H1 (cell line): Measurements from ENCODE around the gene SLC17A4. TPM values are rescaled to one million over a fixed set of nuclear protein-coding genes. Genes with fewer than 3 reads are reported as not detected.

Experiments
- CTCF ChIA-PET: fragments of 300-600 bp; sonication (Branson Sonifier 250); formaldehyde crosslinking; loops from one replicate; lab custom pipeline; 2021; ENCODE audit not compliant: partially characterized antibody; lab: Charles Lee
- POLR2A ChIA-PET: fragments of 300-600 bp; sonication (Branson Sonifier 250); formaldehyde crosslinking; loops from one replicate; lab custom pipeline; 2021; ENCODE audit warnings: inconsistent platforms; ENCODE audit not compliant: partially characterized antibody; lab: Charles Lee
- DNase-seq, 2 experiments: peaks; one replicate each; pipeline versions ENCODE4 v3.0.0 to v3.0.0-alpha.2; 2010 to 2022; ENCODE audit warnings: low spot score in 2 of 2, low read depth in 1 of 2, mixed read lengths in 1 of 2
- FAIRE-seq: peaks from 2 replicates; lab custom pipeline; 2011; peaks lifted over from hg19 to GRCh38; lab: Jason Lieb, UNC
- H2AFZ ChIP-seq: 2 replicates; pipeline ENCODE4 v1.8.1; 2012; ENCODE audit warnings: low read length, inconsistent platforms
- H2AK5ac ChIP-seq: 2 replicates; pipeline ENCODE4 v1.6.1; 2013; ENCODE audit warnings: low read depth, low read length
- H2BK120ac ChIP-seq: replicated peaks from 2 replicates; pipeline ENCODE3; 2013; ENCODE audit warnings: low read depth, low read length, inconsistent platforms
- H2BK12ac ChIP-seq: 2 replicates; pipeline ENCODE4 v1.6.1; 2013; ENCODE audit warnings: low read depth, low read length
- H2BK15ac ChIP-seq: 2 replicates; pipeline ENCODE4 v1.6.1; 2013; ENCODE audit warnings: low read length
- H2BK20ac ChIP-seq: 2 replicates; pipeline ENCODE4 v1.6.1; 2013; ENCODE audit warnings: low read length
- H2BK5ac ChIP-seq: 2 replicates; pipeline ENCODE4 v1.6.1; 2013; ENCODE audit warnings: low read depth, low read length
- H3K14ac ChIP-seq: 2 replicates; pipeline ENCODE4 v1.6.1; 2013; ENCODE audit warnings: inconsistent platforms; ENCODE audit not compliant: insufficient read length
- H3K18ac ChIP-seq: 2 replicates; pipeline ENCODE4 v1.6.1; 2013; ENCODE audit warnings: low read length; ENCODE audit errors: extremely low read depth
- H3K23ac ChIP-seq: 2 replicates; pipeline ENCODE4 v1.6.1; 2013; ENCODE audit warnings: inconsistent platforms; ENCODE audit not compliant: insufficient read length
- H3K23me2 ChIP-seq: 2 replicates; pipeline ENCODE4 v1.6.1; 2013; ENCODE audit warnings: low read depth, low read length
- H3K27ac ChIP-seq: 2 replicates; pipeline ENCODE4 v1.6.1; 2011; ENCODE audit warnings: low read depth, low read length, inconsistent platforms
- H3K27me3 ChIP-seq, 4 experiments: replicated peaks in 1 of 4; 1 replicate in 1 of 4; 2 replicates in 3 of 4; pipeline versions ENCODE4 v1.6.1 to v1.8.1; 2011 to 2013; ENCODE audit warnings: low read length in 3 of 4, mild to moderate bottlenecking in 3 of 4, inconsistent platforms in 2 of 4, mixed read lengths in 2 of 4, moderate library complexity in 1 of 4; ENCODE audit not compliant: control insufficient read depth in 3 of 4, insufficient read depth in 3 of 4; ENCODE audit errors: extremely low read depth in 1 of 4
- H3K36me3 ChIP-seq, 4 experiments: 2 replicates each; pipeline versions ENCODE4 v1.6.1 to v1.8.1; 2011 to 2013; ENCODE audit warnings: mild to moderate bottlenecking in 4 of 4, low read length in 3 of 4, moderate library complexity in 2 of 4, control low read depth in 1 of 4, inconsistent platforms in 1 of 4; ENCODE audit not compliant: insufficient read depth in 4 of 4, control insufficient read depth in 2 of 4
- H3K4ac ChIP-seq: replicated peaks from 2 replicates; pipeline ENCODE3; 2013; ENCODE audit warnings: low read length, low read depth, mixed read lengths, inconsistent platforms; ENCODE audit not compliant: insufficient read length
- H3K4me1 ChIP-seq, 4 experiments: replicated peaks in 1 of 4; 1 replicate in 1 of 4; 2 replicates in 3 of 4; pipeline versions ENCODE4 v1.6.1 to v1.8.1; 2011 to 2013; ENCODE audit warnings: low read length in 3 of 4, inconsistent platforms in 2 of 4, mixed read lengths in 1 of 4; ENCODE audit not compliant: insufficient read depth in 4 of 4, control insufficient read depth in 3 of 4
- H3K4me2 ChIP-seq, 2 experiments: 2 replicates each; pipeline versions ENCODE4 v1.6.1 to v1.8.1; 2011 to 2013; ENCODE audit warnings: low read depth in 2 of 2, low read length in 2 of 2, control low read depth in 1 of 2, inconsistent platforms in 1 of 2, mild to moderate bottlenecking in 1 of 2; ENCODE audit not compliant: insufficient read depth in 1 of 2
- H3K4me3 ChIP-seq, 4 experiments: fragments of 200-600, 300-600 bp in 1 of 4; sonication (generic), shearing (Covaris generic), sonication (Bioruptor Twin) in 1 of 4; 2 replicates each; pipeline versions ENCODE4 v1.5.1 to v1.8.1; 2011 to 2016; ENCODE audit warnings: low read length in 4 of 4, low read depth in 3 of 4, control low read depth in 2 of 4, inconsistent platforms in 2 of 4, mild to moderate bottlenecking in 2 of 4, mixed read lengths in 1 of 4, moderate library complexity in 1 of 4; ENCODE audit not compliant: insufficient read depth in 2 of 4; ENCODE audit errors: extremely low read depth in 1 of 4
- H3K56ac ChIP-seq: replicated peaks from 2 replicates; pipeline ENCODE3; 2013; ENCODE audit warnings: low read depth, mild to moderate bottlenecking, mixed read lengths, low read length, inconsistent platforms; ENCODE audit not compliant: insufficient read length
- H3K79me1 ChIP-seq: 2 replicates; pipeline ENCODE4 v1.6.1; 2013; ENCODE audit warnings: low read depth, low read length, control low read depth
- H3K79me2 ChIP-seq, 2 experiments: 2 replicates each; pipeline versions ENCODE4 v1.6.1 to v1.8.1; 2012 to 2013; ENCODE audit warnings: low read length in 2 of 2, mild to moderate bottlenecking in 2 of 2, inconsistent platforms in 1 of 2; ENCODE audit not compliant: insufficient read depth in 2 of 2, control insufficient read depth in 1 of 2
- H3K9ac ChIP-seq, 4 experiments: replicated peaks in 1 of 4; 1 replicate in 1 of 4; 2 replicates in 3 of 4; pipeline versions ENCODE4 v1.6.1 to v1.8.1; 2011 to 2013; ENCODE audit warnings: low read depth in 3 of 4, low read length in 3 of 4, control low read depth in 2 of 4, mild to moderate bottlenecking in 2 of 4, moderate library complexity in 2 of 4, inconsistent platforms in 1 of 4; ENCODE audit errors: extremely low read depth in 1 of 4
- H3K9me3 ChIP-seq, 2 experiments: 2 replicates each; pipeline versions ENCODE4 v1.6.1 to v1.8.1; 2012 to 2013; ENCODE audit warnings: mild to moderate bottlenecking in 2 of 2, moderate library complexity in 2 of 2, control low read depth in 1 of 2, inconsistent platforms in 1 of 2, low read depth in 1 of 2, low read length in 1 of 2, mixed read lengths in 1 of 2; ENCODE audit not compliant: insufficient read depth in 2 of 2
- H4K20me1 ChIP-seq, 2 experiments: replicated peaks in 1 of 2; 2 replicates each; pipeline versions ENCODE3 to v1.8.1; 2011 to 2013; ENCODE audit warnings: inconsistent platforms in 2 of 2, low read length in 2 of 2, mild to moderate bottlenecking in 1 of 2; ENCODE audit not compliant: insufficient read depth in 2 of 2, control insufficient read depth in 1 of 2
- H4K5ac ChIP-seq: 2 replicates; pipeline ENCODE4 v1.6.1; 2013; ENCODE audit warnings: low read length, low read depth, mixed read lengths, inconsistent platforms; ENCODE audit not compliant: insufficient read length
- H4K8ac ChIP-seq: 2 replicates; pipeline ENCODE4 v1.8.0; 2013; ENCODE audit warnings: mild to moderate bottlenecking, moderate library complexity, low read length, inconsistent platforms; ENCODE audit not compliant: insufficient read depth; ENCODE audit errors: extremely low read depth
- H4K91ac ChIP-seq: replicated peaks from 2 replicates; pipeline ENCODE3; 2013; ENCODE audit warnings: low read length, mixed read lengths, inconsistent platforms; ENCODE audit not compliant: insufficient read length
- CBX8 ChIP-seq: fragments of 300-800, 300-1000 bp; sonication (generic); IDR thresholded peaks from 2 replicates; pipeline ENCODE4 v1.7.1; 2016; ENCODE audit warnings: low read depth, low read length, borderline replicate concordance
- CTBP2 ChIP-seq: IDR thresholded peaks from 2 replicates; pipeline ENCODE4 v1.7.0; 2011; ENCODE audit warnings: borderline replicate concordance, mild to moderate bottlenecking, moderate library complexity, mixed read lengths, low read length; ENCODE audit not compliant: insufficient read depth, insufficient read length
- EP300 ChIP-seq, 2 experiments: IDR thresholded peaks; 1 replicate in 1 of 2; 2 replicates in 1 of 2; pipeline ENCODE4 v1.6.1; 2011 to 2012; ENCODE audit warnings: low read depth in 2 of 2, low read length in 2 of 2, mild to moderate bottlenecking in 2 of 2, borderline replicate concordance in 1 of 2, inconsistent platforms in 1 of 2, moderate library complexity in 1 of 2
- KDM4A ChIP-seq: IDR thresholded peaks from one replicate; pipeline ENCODE4 v1.7.1; 2012; ENCODE audit warnings: low read depth, mild to moderate bottlenecking, moderate library complexity, low read length, inconsistent platforms; ENCODE audit not compliant: severe bottlenecking
- TAF1 ChIP-seq: IDR thresholded peaks from 2 replicates; pipeline ENCODE4 v1.6.1; 2011; ENCODE audit warnings: mild to moderate bottlenecking, low read depth, low read length
- WGBS, 2 experiments: shearing (Covaris generic) in 1 of 2; methylation state at CpG; one replicate each; pipeline versions ENCODE4 v1.1.6 to v1.1.7; 2013 to 2015; ENCODE audit warnings: low lambda C conversion rate in 2 of 2, mixed read lengths in 2 of 2, inconsistent platforms in 1 of 2, low coverage in 1 of 2, missing lambda C conversion rate in 1 of 2; ENCODE audit not compliant: insufficient replicate concordance in 2 of 2, insufficient coverage in 1 of 2, insufficient read length in 1 of 2; ENCODE audit errors: extremely low coverage in 1 of 2, missing lambda C conversion rate in 1 of 2; 5-methylcytosine and 5-hydroxymethylcytosine counted together
- polyA plus RNA-seq, 7 experiments: library from polyadenylated mRNA; depleted of rRNA in 3 of 7; stranded (reverse) in 5 of 7; unstranded in 2 of 7; fragments of >200 nt in 5 of 7; fragments of 200-250 nt in 2 of 7; gene quantifications; 1 replicate in 5 of 7; 2 replicates in 1 of 7; 4 replicates in 1 of 7; pipeline versions ENCODE4 v1.2.1 to v1.2.3, GENCODE V29; 2011 to 2013; ENCODE audit warnings: missing spikeins in 2 of 7, mixed read lengths in 2 of 7
- total RNA-seq: library from RNA; stranded (reverse); fragmentation: NEBNext Ultra II Directional; extraction: Animal tissue kit (Norgen Biotek cat#: 25700); gene quantifications from 2 replicates; pipeline ENCODE4 v1.2.1, GENCODE V29; 2021

The SLC17A4 gene
- total and polyA plus RNA-seq, 2 of the 8 experiments (the other 6 are each of a cell fraction or from before 2014, with no cell fraction given): not detected

DNA sequence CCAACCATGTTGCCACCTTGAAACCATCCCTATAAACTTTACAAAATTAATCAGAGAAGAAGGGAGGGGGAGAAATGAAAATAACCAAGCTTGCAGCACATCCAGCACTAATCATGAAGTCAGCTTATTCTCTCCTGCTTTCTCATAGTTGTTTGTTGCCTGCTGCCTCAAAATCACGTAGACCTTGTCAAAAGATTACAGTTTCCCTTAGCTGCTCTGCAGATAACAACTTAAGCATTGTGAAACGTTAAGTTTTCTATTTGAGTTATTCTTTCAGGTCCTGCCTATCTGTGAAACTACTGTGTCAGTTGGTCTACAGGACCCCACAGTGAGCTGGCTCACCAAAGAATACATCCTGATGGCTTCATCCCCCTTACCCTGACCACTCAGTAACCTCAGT lies 32.9 kb downstream of the SLC17A4 start:
- no peak overlapping the region for H3K4me2 ChIP-seq
- no peak overlapping the region for H2AK5ac ChIP-seq
- no peak overlapping the region for H3K14ac ChIP-seq
- H3K23ac ChIP-seq: no peak overlapping the region
- H3K9me3 ChIP-seq: no peaks in the 10 kb centered on the region
- no peaks in the 10 kb centered on the region for H3K79me2 ChIP-seq
- H3K27ac ChIP-seq: no peak overlapping the region
- no peaks in the 10 kb centered on the region for H3K4me1 ChIP-seq
- H3K27me3 ChIP-seq: peaks cover 0 to 1% (median 0%) of the 10 kb centered on the region in 4 experiments; a peak in 1 of 7 replicates
- DNase-seq: no peak
- no peak overlapping the region for H3K18ac ChIP-seq
- no peak overlapping the region for H2BK15ac ChIP-seq
- FAIRE-seq: no peak
- H4K20me1 ChIP-seq: no peaks in the 10 kb centered on the region
- no peak overlapping the region for H4K91ac ChIP-seq
- H2AFZ ChIP-seq: no peak overlapping the region
- ChIA-PET CTCF (interaction anchor here (0.6 to 3.2 kb wide), 20 partner anchors 13 to 210 kb away, joined by 3 to 19 read pairs (median 6); partner anchors contain the start of gene SLC17A1), POLR2A (no interaction called here)
- no peak overlapping the region for H2BK5ac ChIP-seq
- no peak overlapping the region for H4K8ac ChIP-seq
- no peak overlapping the region for H3K9ac ChIP-seq
- WGBS, 2 experiments: 80% methylated on average over 2 of the region's 2 CpGs; no CpG with 5 or more reads in 1 of the 2 experiments
- no peaks in the 10 kb centered on the region for H3K36me3 ChIP-seq
- H3K56ac ChIP-seq: no peak overlapping the region
- H3K4me3 ChIP-seq: no peak overlapping the region
- H3K23me2 ChIP-seq: no peaks in the 10 kb centered on the region
- H3K79me1 ChIP-seq: no peaks in the 10 kb centered on the region
- H3K4ac ChIP-seq: no peak overlapping the region
- no peak overlapping the region for H2BK12ac ChIP-seq
- no peak overlapping the region for H2BK20ac ChIP-seq
- no peak overlapping the region for H2BK120ac ChIP-seq
- no peak overlapping the region for H4K5ac ChIP-seq
- TF ChIP-seq EP300 (IDR thresholded peaks at IDR 0.05; ENCODE audit: borderline replicate concordance in 1 of 2, low read depth in 2 of 2, low read length in 2 of 2) (no peak), TAF1 (no peak), KDM4A (no peak), CBX8 (no peak), CTBP2 (no peak)
